Left ventricle myocardium superior (tissue), 1 donor: Measurements from ENCODE around the gene GPR82. TPM values are rescaled to one million over a fixed set of nuclear protein-coding genes. Genes with fewer than 3 reads are reported as not detected.
"Not testable (repeated sequence)": the region's sequence is repeated elsewhere in the genome, so short reads cannot be mapped to it uniquely, and the experiment has no call there.

Source experiments
- ATAC-seq: fragments of 200-7000 bp; cut with Tn5 transposase; one replicate; pipeline ENCODE4 v1.9.1; 2020; ENCODE audit warnings: mild to moderate bottlenecking, moderate library complexity
- DNase-seq: peaks from one replicate; pipeline ENCODE4 v3.0.0-alpha.2; 2020
- intact Hi-C: fragments of 100-400 bp; cut with micrococcal nuclease; formaldehyde crosslinking; loops from one replicate; pipeline ENCODE4 v1.11.0; 2022
- total RNA-seq: library from RNA; stranded (reverse); fragmentation: NEBNext Ultra II Directional; extraction: Animal tissue kit (Norgen Biotek cat#: 25700); gene quantifications from one replicate; pipeline ENCODE4 v1.2.1, GENCODE V29; 2021
- donor health status: DM: no; HTN: yes; CAD: no; lungs with severe emphysema.

Gene GPR82
- total RNA-seq, 1 donor from 2014 or later: 0.27 TPM

DNA sequence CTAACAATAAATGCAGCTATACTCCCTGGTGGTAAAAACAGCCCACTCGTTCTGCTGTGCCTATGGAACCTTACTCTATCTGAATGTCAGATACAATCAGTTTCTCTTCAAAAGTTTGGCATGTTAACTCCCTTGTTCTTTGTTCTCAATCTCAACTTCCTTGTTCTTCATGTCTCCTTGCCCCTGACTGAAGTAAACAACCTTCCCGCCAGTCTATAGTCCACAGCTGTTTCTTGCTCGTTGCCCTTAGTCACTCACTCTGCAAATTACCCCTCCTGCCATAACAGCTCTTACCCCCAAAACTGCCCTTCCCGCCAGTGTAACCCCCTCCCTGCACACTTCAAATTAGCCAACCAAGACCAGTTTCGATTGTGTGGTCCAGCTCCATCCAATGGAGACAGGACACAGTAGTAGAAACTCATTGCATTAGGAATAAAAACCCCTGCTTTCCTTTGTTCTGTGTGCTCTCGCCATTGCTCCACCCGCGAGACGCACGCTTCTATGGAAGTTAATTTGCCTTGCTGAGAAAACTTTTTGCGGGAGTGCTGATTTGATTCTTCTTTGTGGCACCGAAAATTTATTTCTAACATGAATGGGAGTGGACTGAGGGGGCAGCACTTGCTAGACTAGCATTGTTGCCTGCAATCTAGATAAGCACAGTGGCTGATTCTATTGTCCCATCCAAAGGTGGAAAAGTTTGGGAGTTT lies 7.1 kb upstream of the GPR82 start:
- ATAC-seq (no peak), DNase-seq (no peak)
- intact Hi-C loops: no loop called here

DNA sequence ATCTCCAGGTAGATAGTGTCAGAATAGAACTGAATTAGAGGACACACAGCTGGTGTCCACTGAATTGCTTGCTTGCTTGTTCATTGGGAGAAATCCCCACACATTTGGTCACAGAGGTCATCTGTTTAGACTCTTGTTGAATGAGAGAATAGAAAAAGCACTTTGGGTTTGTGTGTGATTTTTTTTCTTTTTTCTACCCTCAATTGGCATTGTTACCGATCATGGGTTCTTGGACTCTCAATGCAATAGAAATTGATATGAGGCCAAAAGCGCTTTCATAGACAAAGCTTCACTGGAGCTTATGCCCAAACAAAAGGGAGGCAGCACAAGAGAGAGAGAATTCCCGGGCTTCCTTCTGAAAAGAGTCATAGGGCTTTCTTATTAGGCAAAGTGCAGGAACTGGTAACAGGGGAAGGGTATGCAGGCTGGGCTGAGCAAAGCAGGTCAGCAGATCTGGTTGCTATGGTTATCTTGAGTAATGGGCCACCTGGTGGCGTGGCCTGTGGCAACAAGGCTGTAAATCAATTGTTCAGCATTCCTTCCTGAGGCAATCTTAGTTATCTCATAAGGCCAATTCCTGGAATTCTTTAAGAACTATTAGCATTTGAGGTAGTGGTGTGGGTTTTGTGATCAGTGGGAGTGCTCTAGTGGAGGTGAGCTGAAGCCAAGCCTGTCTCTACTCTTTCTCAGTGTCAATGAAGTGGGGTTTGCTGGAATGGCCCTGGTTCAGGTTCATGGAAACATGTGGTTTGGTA lies 5.3 kb upstream of the GPR82 start:
- intact Hi-C loops: no loop called here
- ATAC-seq: no peak
- DNase-seq: no peak

DNA sequence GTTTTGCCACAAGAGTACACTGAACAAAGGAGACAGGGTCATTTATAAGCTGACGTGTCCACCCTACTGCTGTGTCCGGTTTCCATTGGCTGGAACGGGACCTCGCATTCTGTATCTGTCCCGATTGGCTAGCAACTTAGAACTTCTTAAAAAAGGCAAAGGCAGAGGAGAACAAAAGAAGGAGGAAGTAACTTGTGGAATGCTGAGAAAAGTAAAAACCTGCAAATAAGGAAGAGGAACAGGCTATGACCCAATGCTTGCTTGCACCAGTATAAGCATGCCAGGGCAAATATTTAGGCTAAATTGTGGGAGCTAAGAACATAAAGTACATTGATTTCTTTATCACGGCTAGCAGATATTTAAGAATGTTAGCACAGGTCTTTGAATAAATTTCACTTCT lies 4.4 kb upstream of the GPR82 start:
- ATAC-seq, intact Hi-C loops, DNase-seq: not testable (repeated sequence)

DNA sequence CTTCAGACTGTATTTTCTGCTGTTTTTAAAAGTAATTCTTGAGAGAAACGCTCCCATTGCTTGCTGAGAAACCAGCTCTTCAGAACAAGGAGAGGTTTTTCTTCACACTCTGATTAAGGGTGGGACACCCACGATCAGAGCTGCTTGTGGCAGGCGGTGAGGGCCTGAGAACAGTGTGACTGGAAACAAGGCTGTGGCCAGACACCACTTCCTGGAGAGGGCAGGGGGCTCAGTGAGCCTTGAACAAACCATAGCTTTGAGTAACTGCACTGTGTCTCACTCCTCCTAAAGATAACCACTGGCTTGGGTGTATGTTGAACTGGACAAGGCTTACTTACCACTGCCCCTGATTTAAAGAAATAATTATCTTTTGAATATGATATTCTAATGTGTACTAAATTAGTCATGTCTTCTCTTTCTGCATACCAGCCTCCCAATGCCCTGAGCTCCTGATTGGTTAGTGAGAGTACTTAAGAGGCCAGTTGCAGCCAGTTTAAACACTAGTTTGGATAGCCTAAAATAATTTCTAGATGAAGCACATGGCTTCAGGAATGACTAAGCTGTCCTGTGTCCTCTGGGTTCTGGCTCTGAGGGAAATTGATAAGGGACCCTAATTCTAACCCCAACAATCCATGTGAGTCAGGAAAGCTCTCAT lies 3.7 kb upstream of the GPR82 start:
- ATAC-seq: no peak
- intact Hi-C loops: no loop called here
- DNase-seq: no peak

DNA sequence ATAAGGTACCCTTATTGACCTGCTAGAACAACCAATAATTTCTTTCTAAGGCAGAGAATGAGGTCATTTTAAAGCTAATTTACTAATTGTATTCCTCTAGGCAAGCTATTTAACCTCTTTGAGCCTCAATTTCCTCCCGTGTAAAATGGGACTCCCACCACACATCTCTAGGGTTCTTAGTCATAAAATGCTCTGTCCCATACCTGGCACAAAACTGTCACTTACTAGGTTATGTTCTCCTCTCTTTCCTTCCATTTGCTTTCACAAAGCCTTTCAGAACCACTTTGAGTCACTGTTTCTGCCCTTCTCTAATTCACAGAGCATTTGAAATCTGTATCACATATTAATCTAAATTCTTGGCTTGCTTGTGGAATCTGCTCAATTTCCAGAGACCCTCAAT lies 2.4 kb upstream of the GPR82 start:
- DNase-seq (no peak), ATAC-seq (no peak)
- intact Hi-C loops: no loop called here

DNA sequence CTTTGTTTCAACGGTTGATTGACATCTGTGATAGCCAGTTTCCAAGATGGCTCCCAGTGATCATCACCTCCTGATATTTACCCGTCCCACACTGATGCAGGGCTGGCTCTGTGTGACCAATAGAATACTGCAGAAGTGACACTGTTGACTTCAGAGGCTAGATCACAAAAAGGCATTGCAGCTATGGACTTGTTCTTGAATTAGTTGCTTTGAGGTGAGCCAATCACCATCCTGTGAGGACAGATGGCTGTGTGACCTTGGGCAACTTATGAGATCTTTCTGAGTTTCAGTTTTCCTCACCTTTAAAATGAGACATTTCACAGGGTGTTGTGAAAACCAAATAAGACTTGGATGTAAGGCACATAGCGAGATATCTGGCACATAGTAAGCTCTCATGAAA lies 1.8 kb upstream of the GPR82 start:
- intact Hi-C loops: no loop called here
- DNase-seq (no peak), ATAC-seq (no peak)

DNA sequence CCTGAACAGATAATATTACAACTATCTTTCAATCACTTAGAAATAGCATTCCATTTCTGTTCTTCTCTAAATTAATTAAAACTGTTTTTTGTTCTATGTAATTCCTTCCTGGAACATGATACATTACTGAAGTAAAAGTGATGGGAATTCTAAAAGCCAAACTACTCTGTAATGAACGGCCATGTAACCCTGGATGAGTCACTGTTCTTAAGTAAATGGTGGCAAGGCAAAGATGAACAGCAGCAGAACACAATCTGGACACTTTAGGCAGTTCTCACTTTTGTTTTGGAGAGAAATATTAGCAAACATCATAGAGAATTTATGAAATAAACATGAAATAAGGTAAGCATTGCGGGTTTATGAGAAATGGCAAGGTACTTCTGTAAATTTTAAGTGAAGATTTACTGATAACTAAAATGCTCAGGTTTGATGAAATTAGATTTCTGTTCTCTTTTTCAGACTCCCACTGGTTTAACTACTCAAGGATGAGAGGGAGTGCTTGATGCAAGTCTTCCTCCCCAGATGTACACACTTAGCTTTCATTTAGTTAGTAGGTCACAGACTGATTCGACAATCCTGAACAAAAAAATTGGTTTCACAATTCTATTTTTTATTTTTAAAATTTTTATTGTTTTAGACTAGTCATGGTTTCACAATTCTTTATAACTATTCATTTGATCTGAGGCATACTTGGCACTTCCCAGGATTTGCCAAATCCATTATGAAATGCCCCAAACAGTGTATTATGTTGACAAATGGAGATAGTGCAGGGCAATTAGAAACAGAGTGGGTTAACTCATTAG lies 964 bp upstream of the GPR82 start:
- intact Hi-C loops: no loop called here
- no peak for ATAC-seq
- no peak for DNase-seq

DNA sequence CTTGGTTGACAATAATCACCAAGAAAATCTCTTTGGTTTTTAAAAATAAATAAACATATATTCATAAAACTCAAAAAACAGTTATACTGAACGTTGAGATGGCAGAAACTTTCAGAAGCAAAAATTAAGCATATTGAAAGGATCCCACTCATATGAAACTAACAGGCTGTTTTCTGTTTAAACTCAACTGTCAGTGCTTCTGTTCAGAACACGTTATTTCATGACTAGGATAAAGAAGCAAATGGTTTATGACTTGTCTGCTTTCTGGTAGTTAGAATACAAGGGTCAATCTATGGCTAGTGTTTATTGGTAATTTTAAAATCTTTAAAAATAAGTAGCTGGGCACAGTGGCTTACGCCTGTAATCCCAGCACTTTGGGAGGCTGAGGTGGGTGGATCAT lies 4.1 kb downstream of the GPR82 start:
- intact Hi-C loops: no loop called here
- DNase-seq (no peak), ATAC-seq (no peak)

DNA sequence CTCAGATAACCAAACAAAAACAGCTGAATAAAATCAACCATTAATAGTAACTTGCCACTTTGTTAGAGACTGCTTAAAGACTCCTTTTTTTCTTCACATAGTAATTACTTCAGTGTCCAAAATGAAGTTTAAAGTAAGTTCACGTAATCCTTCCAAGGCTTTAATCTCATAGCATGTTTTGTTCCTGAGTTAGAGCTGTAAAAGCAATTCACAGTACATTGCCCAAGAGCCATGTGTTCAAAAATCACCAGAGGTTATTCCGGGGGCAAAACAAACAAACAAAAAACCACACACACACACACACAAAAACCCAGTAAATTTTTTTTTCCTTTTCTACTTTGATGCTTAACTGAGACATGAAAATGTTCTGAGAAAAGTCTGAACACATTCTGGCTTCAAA lies 6.1 kb downstream of the GPR82 start:
- intact Hi-C loops: no loop called here

DNA sequence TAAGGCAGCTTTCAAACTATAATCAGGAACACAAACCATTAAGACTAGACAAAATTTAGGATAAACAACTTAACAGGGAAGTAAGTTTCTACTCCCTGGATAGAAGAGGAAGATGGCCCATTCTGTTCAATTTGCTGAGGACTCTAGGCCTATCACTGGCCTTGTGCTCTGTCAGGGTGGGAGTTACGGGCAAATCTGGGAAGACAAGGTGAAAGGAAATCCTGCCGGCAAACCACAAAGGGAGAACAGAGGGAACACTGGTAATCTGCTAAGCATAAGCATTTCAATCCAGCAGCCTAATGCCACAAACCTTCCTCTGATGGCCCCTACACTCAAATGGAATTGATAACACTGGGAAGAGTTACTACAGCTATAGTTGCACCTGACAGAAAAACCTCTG lies 8.3 kb downstream of the GPR82 start:
- intact Hi-C loops: no loop called here

More for the DNA sequence above, 6.1 kb downstream of the GPR82 start:
- DNase-seq: no peak
- no peak for ATAC-seq

DNA sequence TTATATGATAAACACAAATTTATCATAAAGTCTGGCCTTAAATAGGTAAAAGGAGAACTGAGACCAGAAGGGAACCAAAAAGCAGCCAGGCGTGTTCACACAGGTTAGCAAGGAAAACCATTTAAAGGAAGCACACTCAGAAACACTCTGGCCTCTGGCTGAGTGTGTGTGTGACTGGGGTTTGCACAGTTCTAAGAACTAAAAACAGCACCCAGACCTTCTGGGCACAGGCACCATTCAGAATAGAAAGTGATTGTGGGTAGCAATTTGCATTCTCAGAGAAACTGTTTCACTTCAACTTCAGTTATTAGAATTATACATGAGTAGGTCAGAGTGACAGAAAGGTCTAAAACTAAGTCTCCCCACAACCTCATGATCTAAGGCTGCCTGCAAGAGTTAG lies 10.0 kb downstream of the GPR82 start:
- intact Hi-C loops: no loop called here
- ATAC-seq: peak; percentile 47
- no peak for DNase-seq

More for the DNA sequence above, 8.3 kb downstream of the GPR82 start:
- no peak for DNase-seq
- no peak for ATAC-seq

DNA sequence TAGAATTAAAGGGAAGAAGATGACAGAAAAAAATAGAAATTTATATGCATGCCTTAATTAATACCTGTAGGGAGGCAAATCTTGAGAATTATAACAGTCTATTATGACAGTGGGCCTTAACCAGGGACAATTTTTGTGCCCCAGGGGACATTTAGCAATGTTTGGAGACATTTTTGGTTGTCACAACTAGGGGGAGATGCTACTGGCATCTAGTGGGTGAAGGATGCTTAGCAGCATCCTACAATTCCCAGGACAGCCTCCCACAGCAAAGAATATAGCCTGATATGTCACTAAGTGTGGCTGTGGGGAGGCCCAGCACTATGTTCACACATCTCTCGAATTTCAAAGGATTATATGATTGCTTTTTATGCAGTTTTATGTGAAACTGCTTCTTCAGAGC lies 10.5 kb downstream of the GPR82 start:
- intact Hi-C loops: no loop called here
- DNase-seq (no peak), ATAC-seq (peak; percentile 37)

DNA sequence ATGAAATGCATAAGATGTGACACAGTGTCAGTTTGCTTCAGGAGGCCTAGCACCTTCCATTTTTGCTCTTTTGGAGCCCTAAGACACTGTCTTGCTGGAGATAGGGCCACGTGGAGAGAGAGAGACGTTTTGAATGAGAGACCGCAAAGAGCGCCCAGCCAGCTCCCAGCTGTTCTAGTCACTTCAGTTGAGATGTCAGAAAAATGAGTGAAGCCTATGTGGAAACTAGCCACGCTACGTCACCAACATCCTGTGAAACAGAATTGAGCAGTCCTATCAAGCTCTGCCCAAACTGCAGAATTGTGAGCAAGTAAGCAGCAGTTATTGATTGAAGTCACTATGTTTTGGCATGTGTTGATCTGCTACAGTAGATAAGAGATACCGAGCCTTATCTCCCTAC lies 13.1 kb downstream of the GPR82 start:
- ATAC-seq: no peak
- DNase-seq: no peak
- intact Hi-C loops: no loop called here

DNA sequence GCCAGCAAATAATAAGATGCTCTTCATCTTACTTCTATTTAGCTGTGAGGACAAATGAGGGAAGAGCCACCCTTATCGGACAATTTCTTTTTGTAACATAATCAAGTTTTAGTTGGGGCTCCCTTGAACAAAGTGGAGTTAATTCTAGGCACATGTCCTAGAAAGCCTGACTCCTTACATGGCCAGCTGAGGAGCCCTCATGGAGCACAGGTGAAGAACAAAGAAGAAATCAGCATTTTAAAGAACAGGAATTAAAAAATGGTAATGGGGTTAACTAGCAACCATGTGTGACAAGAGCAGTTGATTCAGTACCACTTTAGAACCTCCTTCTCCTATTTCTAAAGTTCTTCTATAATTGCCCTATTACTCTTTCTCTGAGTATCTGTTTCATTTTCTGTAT lies 15.9 kb downstream of the GPR82 start:
- intact Hi-C loops: no loop called here
- ATAC-seq: no peak
- DNase-seq: no peak

DNA sequence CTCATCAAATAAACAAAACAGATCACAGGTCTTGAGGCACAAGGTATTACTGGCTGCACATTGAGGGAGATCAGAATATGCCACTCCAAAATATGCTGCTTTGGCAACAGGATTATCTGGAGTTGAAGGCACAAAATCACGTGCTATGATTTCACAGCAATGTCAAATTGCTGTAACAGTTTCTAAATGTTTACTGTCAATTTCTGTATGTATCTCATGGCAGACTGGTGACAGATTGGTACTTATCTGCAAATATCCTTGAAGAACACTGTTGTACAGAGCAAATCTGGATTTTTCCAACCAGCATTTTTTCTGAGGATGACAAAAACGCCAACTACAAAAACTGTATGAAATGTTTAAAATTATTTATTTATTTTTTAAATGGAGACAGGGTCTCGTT lies 26.7 kb downstream of the GPR82 start:
- no peak for DNase-seq
- no peak for ATAC-seq
- intact Hi-C loops: no loop called here

DNA sequence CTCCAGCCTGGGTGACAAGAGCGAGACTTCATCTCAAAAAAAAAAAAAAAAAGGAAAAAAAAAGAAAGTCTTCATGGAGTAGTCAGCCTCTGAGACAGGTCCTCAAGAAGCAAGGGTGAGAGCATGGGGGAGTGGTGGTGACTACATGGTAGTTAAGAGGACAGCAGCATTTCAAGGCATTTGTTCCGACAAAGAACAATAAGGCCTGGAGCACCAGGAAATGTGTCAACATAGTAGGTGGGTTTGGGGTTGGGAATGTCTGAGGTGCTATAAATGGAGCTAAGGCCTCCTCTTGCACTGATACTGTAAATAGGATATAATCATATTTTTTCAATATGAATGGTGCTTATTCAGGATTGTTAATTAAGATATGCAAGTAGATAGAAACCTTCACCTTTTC lies 34.4 kb downstream of the GPR82 start:
- DNase-seq (no peak), ATAC-seq (no peak)
- intact Hi-C loops: no loop called here

DNA sequence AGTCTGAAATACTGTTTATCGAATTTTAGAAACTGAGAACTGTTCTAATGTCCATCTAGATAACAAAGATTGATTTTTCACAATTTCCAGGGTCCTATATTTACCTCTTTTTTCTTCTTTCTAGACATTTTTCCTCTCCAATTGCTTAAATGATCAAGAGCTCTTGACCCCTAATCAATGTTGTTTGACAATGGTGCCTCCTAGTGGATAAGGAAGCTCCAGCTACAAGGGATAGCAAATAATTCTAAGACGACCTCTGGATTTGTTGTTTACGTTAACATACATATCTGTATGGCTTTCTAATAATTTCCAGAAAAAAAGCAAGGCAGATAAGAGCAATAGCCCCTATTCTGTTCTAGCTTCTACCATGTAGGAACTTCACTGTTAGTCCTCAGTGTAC lies 35.8 kb downstream of the GPR82 start:
- DNase-seq (no peak), ATAC-seq (no peak)
- intact Hi-C loops: no loop called here

DNA sequence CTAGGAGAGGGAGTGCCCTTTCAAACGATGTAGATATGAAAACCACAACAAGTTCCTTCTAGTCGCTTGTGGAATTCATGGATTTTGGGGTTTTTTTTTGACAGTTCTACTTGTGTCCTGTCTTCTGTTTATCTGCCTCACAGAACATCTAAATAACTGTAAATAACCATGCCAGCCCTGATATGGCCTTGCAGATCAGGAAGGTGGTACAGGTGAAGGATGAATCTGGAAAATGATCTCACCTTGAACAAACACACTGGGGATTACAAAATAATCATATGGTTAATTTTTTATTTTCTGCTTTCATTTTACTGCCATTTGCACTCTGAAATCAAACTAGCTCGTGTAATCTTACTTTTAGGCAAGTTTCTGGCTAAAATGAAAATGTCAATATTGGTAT lies 37.2 kb downstream of the GPR82 start:
- ATAC-seq (no peak), DNase-seq (no peak)
- intact Hi-C loops: no loop called here

DNA sequence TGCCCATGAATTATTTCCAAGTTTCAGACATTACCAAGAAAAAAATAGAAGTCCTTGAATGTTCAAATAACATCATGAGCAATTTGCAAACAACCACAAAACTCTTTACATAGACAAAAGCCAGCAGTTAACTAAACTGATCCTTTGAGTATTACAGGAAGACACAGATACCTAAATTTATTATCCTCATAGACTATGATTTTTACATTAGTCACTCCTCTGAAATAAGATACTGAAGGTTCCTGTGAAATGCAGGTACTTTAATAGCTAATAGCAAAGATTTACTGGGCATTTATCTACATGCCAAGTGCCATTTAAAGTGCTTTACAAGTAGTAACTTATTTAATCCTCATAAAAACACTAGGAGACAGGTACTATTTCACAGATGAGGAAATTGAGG lies 37.7 kb downstream of the GPR82 start:
- intact Hi-C loops: no loop called here
- ATAC-seq: no peak

DNA sequence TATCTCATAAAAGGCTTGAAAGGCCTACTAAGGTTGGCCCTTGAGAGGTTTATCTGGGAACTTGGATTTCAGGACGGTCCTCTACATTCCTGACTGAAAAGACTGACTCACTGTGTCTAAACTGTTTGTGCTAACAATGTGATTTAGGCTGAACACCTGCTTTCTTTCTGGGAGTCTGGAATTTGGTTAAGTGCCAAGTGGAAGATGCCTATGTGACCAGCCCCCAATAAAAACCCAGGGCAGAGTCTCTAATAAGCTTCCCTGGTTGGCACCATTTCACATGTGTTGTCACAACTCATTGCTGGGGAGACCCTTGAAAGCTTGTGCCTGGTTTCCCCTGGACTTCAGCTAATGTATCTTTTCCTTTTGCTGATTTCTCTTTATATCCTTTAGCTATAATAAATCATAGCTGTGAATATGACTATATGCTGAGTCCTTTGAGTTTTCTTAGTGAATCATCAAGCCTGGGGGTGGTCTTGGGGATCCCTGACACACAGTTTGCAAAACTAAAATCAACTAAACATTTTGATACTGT lies 55.1 kb downstream of the GPR82 start:
- ATAC-seq: no peak
- no peak for DNase-seq
- intact Hi-C loops: no loop called here

More for the DNA sequence above, 37.7 kb downstream of the GPR82 start:
- no peak for DNase-seq
